Kasumi-1 (cell line): Measurements from ENCODE around the gene OXNAD1.

Experiments used
- DNase-seq, 2 experiments: peaks; one replicate each; lab custom pipeline; 2025; lab: John Stamatoyannopoulos, UW

Gene OXNAD1

DNA sequence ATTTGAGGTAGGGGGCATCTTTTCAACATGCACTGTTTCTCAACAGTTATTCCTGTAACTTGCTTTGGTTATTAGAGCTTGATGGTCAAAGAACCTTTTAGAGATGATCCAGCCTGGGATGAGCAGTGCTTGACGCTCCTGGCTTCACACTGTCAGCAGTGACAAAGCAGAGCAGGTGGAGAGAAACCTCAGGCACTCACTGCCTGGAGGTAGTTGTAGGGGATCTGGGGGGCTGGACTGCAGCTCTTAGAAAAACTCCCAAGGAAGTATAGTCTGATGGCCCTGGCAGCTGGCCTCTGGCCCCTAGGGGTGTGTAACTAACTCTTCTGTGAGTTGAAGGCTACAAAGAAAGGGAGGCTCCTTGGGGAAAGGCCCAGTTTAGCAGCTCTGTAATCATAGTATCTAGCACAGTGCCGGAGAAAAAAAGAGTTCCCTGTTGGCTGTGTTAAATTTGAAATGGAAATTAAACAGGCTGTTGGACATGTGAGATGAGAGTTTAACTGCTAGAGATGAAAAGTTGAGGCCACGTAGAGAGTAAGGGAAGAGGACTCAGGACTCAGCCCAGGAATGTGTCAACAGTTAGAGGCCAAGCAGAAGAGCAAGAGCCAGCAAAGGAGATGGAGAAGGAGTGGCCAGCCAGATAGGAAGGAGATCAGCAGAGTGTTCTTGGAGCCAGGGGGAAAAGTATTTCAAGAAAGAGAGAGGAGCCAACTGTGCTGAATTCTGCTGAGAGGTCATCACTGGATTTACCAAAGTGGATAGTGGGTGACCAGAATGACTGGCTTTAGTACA, 14.2 kb downstream of the OXNAD1 start:
- DNase-seq, result no peak

DNA sequence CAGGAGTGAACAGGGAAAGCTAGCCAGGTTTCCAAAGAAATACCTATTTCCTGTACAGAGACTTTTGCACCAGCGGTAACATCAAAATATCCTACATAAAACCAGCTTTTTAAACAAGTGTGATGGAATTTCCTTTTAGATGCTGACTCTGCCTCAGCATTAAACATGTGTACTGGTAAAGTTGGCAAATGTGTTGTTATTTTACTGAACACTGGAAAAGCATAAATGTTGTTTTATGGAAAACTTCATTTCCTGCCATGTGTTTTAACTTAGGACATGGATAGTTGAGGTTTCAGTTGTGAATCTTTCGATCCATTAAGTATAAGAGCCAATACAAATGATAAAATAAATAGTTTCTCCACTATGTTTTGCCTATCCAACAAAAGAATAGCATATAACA, 15.7 kb downstream of the OXNAD1 start:
- DNase-seq, result no peak

DNA sequence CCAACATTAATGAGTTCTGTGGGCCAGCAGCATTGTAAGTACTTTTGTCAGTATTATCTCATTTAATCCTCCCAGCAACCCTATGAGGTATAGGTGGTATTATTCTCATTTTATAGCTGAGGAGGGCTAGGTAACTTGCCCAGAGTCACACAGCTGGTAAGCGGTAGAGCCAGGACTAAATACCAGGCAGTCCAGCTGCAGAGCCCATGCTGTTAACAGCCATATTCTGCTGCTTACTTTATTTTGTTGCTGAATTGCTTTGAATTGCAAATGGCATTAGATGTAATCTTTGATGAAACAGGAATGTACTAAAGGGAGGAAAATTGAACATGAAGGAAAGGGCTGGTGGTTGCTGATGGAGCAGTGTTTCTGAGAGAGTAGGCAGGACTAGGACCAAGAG, 19.6 kb downstream of the OXNAD1 start:
- DNase-seq, result no peak

DNA sequence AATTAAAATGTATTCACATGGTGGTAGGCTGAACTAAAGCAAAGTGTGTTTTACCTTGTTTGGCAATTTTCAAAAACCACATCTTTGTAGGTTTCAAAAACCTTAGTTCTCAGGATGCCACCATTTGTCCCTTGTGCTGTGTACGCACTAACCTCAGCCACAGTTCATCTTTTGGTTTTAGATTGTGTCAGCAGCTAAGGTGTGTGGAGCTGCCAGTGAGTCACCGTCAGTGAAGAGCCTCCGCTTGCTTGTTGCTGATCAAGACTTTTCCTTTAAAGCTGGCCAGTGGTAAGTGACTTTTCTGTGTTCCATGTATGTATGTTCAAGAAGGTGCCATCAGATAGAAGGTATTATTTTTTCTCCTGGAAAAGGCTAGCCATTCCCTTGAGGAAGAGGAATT, 21.1 kb downstream of the OXNAD1 start:
- DNase-seq, result no peak

DNA sequence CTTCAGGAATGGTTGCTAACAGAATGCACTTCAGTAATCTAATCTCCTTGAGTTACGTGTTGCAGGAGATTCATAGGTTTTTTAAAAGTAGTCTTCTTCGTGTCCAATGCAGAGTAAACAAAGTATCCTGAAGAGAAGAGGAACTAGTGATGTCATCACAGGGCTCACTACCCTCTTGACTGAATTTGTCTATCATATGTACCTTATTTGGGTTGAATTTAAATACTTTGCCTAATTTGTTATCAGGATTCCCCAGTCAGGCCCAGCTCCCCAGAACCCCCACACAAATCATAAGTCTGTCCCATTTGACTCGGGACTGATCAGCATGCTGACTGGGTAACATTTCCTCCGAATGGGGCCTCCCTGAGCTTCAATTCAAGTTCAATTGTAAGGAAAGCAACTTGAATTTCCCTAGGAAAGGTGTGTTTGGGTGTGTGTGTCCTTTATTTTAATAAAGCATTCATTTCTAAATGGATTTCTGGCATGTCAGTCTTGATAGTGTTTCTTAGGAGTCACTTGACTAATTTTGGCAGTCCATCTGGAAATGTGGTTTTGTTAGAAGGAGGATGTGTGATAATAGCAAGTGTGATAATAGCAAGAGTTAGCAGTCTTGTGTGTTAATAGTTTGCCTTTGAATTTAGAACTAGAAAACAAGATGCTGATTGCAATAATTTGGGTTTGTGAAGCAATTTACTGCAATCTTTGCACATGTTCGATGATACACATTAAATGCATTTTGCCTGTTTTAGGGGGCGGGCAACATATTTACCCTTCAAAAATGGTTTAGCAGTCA, 21.9 kb downstream of the OXNAD1 start:
- peak; percentile 26 to 35 for DNase-seq

DNA sequence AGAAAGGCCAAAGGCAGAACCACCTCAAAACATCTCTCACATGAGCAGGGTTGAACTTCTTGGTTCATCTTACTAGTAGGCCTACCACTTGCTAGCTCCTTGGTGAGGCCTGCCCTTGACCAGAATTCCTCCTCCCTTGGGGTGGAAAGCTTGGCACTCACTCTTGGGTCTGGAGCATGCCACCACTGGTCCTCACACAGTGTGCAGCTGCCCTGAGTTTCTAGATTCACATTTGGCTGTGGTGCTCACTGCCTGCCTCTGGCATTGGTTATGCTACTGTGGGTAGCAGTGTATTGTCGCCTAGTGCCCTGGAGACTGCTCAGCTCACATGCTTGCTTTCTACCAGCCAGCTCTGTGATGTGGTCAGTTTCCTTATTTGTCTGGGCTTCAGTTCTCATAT, 23.7 kb downstream of the OXNAD1 start:
- DNase-seq, result no peak

DNA sequence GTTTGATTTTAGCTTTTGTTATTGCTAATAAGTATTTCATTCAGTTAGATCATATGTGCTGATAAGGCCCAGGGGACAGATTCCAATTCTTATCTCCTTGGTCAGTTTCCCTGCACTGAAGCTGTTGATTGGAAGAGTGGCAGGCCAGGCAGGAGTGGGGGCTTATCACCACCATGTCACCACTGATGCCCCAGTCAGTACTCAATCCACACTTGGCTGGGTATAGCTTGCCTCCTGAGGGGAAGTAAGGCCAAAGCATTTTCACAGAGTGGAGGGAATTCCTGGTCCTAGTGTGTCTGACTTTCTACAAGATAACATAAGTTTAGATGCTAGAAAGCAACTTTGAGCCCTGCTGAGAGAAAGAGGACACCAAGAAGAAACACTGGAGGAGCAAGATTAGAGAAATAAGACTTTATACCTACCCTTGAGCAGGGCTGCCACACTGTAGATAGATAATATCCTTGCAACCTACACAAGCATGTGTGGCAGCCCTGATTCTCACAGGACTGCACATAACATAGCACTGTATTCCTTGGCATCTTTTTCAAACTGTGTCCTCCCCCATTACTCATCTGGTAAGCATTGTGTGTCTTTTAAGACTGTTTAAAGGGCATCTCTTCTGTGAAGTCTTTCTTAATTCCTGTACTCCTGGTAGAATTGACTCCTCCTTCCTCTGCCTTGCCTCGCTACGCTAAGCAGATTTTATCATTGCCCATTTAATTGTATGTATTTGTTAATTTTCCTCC, 24.3 kb downstream of the OXNAD1 start:
- DNase-seq, result no peak

DNA sequence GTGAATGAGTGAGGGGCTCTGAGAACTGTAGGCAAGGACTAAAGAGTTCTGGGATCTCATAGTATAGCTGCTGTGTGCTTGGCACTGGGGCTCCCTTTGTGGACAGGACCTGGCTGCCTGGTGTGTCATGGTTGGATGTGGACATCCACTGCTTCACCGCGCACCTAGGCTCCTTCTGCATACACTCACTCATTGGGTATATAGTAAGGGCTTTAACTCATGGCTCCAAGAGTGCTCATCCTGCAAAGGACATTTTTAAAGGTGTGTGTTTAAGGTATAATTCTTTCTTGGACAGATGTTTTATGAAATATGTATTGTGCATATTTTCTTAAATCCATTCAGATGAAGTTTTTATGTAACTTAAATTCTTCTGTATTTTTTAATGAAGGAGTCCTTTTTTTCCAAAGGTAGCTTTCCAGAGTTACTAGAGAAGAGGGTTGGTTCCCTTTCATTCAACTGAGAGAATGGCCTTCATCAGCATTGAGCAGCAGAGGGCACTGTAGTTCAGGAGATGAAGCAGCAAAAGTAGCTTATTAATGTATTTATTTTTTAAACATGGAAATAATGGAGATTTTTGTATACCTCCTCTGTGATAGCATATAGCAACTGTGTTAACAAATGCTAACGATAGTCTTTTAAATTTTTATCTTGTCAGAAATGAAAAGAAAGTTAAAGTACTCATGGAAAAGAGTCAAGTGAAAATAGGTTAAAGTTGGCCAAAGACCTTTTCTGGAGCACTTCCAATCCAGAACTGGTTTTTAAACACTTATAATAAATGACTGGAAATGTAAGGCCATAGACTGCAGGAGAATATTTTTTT, 25.2 kb downstream of the OXNAD1 start:
- DNase-seq, result peak; percentile 76 to 84

DNA sequence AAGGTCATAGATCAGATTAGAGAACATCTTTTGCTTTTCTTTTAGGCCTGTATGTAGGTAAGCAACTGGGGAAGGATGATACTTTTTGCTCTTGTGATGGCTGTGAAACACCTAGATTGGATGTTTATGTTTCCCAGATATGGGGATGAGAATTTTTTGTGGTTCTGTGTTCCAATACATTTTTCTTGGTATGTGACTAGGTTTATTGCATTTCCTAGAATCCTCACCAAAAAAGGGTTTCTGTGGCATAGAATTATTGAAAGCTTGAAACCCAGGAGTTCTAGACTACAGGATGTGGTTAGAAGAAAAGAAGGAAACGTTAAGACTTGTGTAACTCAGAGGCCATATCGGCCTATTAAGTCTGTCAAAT, 25.8 kb downstream of the OXNAD1 start:
- peak; percentile 59 to 79 for DNase-seq

DNA sequence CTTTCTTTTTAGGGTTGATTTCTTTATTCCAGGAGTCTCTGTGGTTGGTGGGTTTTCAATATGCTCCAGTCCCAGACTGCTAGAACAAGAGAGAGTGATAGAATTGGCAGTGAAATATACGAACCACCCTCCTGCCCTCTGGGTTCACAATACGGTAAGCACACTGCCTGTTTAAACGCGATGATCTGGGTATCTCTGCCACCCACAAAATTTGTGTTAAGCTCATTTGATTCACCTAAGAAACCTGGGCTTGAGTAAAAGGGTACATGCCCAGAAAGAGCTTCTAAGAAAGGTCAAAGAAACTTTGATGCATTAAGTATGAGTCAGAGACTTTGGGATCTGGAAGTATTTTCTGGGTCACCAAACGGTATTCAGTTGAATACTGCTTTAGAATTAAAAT, 29.8 kb downstream of the OXNAD1 start:
- no peak for DNase-seq

DNA sequence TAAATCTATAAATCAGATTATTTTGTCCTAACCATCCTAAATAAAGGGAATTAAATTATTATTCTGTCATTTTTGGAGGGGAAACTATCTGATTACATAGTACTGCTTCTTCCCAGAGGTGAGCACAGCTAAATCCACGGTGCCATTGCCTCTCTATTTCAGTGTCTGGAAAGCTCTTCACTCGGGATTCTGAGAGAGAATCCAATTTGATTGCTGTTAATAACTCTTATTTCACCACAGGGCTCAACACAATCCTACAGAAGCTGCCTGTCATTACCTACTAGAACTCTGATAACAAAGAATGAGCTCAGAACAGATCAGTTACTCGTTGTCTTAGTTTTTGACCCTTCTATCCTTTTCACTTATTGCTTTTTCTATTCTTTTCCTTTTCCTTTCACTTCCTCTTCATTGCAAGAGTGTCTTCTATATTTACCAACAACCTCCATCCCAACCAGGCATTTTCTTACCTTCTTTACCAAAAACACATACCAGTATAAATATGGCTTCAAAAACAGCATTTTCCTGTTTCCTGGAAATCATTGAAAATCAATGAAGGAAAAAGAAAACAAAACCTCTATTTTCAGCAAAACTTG, 30.4 kb downstream of the OXNAD1 start:
- no peak for DNase-seq

DNA sequence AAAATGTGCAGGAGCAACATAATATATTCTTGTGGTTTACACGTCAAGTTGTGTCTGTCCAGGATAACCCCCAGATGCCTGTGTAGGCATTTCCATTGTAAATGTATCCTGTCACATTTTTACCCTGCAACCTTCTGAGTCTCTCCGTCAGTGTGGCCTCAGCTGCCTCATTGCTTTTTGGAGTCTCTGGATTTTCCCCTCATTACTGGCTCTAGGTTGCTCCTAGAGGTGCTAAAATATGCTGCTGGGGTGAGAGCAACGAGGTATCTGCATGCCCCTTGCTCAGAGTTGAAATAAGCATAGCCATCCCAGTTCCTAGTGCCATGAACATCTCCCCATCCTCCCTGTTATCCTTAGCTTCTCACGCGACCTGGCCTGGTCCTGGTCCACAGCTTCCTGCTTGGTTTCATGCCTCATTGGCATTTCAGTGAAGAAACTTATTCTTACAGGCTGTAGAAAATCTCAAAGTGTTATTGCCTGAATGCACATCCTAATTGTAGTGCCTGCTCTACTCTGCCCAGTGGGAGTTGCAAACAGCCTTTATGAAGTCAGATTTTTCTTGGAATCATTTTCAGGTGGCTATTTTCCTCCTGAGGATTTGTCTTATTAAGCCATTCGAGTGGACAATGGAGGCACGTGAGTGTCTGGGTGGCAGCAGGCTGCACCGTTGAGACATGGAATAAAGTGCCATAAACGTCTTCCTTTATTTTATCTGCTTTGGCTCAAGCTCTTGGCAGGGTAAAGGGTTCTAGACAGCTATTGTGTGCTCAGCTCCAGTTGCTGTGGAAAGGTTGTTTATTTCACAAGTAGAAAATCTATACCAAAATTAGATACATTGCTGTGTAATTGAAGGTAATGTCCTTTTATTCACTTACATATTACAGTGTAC, 33.2 kb downstream of the OXNAD1 start:
- no peak for DNase-seq

DNA sequence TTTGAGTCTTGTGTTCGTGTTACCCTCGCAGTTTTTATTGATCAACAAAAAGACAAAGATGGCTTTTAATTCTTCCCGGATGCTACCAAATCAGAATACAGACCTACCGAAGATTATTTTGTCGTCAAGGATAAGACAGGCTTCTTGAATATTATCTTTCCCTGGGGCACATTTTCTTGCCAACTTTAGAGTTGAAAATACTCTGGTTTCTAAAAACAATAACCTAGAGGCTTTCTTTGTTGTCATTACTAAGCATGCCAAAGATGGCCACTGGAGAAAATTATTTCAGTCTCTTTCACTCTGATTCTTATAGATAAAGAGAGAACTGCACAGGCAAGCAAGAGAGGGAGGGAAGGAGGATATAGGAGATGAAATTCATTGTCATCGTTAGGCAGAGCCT, 33.9 kb downstream of the OXNAD1 start:
- no peak for DNase-seq

DNA sequence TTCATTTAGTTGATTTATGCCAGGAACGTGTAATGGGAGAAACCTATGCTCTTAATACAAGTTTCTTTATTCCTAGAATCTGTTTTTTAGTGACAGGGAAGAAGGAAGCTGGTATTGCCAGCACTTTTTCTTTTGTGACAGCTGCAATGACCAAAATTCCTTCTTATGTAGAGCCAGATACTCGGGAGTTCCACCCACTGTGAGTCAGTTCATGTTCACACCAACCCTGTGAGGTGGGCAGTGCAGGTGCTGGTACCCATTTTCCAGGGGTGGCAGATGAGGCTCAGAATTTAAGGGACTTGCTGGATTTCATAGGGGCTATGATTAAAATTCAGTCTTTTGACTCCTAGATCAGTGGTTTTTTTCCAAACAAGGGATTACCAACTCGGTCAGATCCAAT, 34.7 kb downstream of the OXNAD1 start:
- no peak for DNase-seq

DNA sequence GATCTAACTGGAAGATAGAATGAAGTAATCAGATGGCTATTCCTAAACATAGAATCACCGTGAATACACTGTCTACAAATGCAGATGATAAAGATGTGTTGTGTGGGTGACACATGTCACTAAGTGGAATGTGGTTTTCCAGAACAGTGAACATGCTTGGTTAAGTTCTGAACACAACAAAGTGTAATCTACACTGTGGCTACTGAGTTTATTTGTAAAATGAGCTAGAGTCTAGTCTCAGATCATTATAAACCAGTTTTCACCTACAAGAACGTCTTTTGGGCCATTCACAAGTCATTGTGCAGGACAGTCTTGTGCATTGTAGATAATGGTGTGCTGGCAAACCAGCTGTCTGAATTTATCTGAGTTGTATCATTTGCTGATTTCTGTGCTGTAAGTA, 35.3 kb downstream of the OXNAD1 start:
- no peak for DNase-seq

DNA sequence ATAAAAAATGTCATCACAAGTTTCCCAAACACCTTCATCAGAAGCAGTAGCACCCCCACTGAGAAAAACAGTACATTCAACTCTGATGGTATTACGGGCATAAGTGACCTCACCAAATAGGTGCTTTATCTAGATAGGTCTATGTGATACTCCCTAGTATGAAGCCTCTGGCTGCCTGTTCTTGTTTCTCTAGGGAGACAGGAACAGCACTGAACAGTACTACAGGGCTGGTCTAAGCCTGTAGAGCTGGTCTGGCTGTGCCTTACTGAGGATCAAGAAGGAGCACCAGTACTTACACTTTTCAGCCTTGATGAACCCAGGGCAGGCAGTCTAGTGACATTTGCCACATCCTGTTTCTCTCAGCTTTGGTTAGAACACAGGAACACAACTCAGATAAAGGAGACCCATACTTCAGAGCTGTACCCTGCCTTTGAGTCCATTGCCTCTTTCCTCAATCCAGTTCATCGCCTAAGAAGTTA, 35.9 kb downstream of the OXNAD1 start:
- peak; percentile 33 to 58 for DNase-seq

DNA sequence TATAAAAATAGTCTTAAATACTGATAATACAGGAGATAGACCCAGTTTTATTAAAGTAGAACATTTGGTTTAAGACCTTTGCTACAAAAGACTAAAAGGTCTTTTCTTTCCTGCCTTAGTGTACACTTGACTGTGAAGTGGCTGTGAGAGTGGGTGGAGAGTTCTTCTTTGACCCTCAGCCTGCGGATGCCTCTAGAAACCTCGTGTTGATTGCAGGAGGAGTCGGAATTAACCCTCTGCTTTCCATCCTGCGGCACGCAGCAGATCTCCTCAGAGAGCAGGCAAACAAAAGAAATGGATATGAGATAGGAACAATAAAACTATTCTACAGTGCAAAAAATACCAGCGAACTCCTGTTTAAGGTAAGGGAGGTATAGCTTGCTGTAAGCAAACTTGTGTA, 36.5 kb downstream of the OXNAD1 start:
- no peak for DNase-seq

DNA sequence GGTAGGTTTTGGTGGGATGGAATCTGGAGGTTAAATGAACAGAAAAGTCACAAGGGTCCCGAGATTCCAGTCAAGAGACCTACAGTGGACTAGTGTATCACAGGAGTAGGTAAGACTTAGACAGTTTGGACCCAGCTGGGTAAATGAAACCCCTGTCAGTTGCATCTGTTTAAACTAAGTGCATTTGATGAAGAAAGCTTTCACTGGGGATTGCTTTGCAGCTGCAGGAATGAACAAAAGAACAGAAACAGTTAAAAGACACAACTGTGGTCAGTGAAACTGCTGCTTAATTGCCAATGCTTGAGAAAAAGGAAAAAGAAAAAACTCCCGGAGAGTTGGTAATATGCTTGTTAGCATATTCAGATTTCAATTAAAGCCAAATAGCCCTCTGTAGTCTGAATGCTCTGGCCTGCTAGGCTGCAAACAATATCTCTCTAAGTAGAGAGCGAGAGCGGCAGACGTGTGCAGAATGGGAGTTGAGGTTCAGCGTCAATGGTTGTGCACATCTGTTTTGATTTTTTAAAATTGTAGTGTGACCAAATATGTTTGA, 37.1 kb downstream of the OXNAD1 start:
- DNase-seq, result no peak

DNA sequence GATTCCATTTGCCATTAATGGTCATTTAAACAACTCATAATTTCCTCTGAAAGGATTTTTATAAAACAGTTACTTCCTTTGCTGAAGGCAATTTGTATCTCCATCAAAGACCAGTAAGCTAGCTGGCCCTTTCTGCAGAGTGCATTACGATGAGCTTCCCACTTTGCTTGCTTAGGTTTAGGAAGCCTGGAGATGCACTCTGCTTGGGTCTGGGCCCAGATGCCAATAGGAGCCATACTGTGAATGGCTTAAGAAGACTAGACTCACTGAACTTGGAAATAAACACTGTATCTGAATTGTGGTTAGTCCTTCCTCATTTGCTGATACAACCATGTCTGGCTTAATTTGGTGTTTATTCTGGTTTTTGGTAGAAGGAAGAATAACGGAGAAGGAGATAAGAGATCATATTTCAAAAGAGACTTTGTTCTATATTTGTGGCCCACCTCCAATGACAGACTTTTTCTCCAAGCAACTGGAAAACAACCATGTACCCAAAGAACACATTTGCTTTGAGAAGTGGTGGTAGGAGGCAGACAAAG, 38.1 kb downstream of the OXNAD1 start:
- DNase-seq, result peak; percentile 6 to 18
